ES-I3 (cell line): ENCODE data around the gene ATN1.

ENCODE experiments used
- H3K36me3 ChIP-seq: 2 replicates; pipeline ENCODE4 v1.6.1; 2013; ENCODE audit warnings: mild to moderate bottlenecking, low read length, control low read depth, moderate library complexity; ENCODE audit not compliant: insufficient read depth
- H3K4me1 ChIP-seq: 2 replicates; pipeline ENCODE4 v1.6.1; 2013; ENCODE audit warnings: mild to moderate bottlenecking, control low read depth, low read length; ENCODE audit not compliant: insufficient read depth
- H3K9ac ChIP-seq: 2 replicates; pipeline ENCODE4 v1.6.1; 2013; ENCODE audit warnings: low read depth, mild to moderate bottlenecking, low read length, moderate library complexity
- H3K9me3 ChIP-seq: 2 replicates; pipeline ENCODE4 v1.6.1; 2013; ENCODE audit warnings: mild to moderate bottlenecking, low read length, moderate library complexity; ENCODE audit not compliant: control insufficient read depth, insufficient read depth

Gene ATN1

DNA sequence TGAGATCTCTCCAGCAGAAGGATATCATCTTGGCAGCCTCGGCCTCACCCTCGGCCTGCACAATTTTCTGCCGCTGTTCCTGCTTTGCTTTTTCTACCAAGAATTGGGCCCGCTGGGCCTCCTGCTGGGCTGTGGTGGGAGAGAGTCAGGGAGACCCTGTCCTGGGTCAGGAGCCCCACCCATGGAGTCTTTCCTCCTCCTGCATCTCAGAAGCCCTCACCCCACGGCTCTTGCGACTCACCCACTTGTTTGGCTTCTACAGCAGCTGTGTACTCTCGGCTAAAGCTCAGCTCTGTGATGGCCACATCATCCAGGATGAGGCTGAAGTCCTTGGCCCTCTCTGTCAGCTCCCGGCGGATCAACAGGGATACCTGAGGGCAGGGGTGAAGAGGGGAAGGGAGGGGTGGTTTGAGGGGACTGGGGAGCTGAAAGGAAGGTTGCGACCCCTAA lies 39.9 kb downstream of the ATN1 start:
- peaks cover 29% of the 10 kb centered on the region for H3K36me3 ChIP-seq
- no peaks in the 10 kb centered on the region for H3K9me3 ChIP-seq
- no peak overlapping the region for H3K9ac ChIP-seq
- H3K4me1 ChIP-seq: peaks cover 1% of the 10 kb centered on the region; the same call in 1 of the 2 replicates

DNA sequence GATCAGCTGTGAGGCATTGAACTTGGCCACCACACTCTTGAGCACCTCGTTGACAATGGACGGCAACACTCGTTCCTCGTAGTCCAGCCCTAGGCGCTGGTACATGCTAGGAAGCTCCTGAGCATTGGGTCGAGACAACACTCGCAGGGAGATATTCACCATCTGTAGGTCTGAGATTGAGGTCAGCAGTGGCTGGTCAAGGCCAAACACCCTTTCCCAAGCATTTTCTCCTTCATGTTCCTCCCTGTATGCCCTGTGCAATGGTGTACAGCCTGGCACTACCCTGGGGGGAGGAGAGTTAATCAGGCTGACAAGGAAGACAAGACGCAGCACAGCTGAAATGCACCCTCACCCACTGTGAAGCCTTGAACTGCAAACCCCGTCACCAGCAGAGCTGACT lies 40.7 kb downstream of the ATN1 start:
- no peaks in the 10 kb centered on the region; the same call in 1 of the 2 replicates for H3K4me1 ChIP-seq
- H3K9ac ChIP-seq: no peak overlapping the region
- no peaks in the 10 kb centered on the region for H3K9me3 ChIP-seq
- H3K36me3 ChIP-seq: peaks cover 29% of the 10 kb centered on the region

DNA sequence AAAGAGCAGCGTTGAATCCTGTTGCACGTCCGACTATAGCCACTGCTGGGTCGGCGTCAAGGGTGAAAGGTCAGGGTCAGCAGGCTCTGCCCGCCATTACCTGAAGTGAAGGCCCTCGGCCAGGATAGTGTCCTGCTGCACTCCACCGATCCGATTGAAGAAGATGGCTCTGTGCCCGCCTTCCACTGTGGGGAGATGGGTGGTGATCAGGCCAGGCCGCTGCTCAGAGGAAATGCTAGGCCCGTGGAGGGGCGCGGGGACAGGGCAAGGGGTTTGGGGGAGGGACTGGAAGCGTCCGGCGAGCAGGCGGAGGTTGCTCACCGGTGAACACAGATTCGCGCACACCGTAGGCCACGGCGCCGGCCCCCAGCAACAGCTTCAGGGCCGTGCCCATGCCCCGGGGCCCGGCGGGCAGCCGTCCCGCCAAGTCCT lies 42.4 kb downstream of the ATN1 start:
- Histone ChIP-seq H3K9me3 (no peaks in the 10 kb centered on the region), H3K9ac (peak overlapping the region; percentile 94), H3K36me3 (peaks cover 39% of the 10 kb centered on the region), H3K4me1 (no peaks in the 10 kb centered on the region; the same call in 1 of the 2 replicates)

DNA sequence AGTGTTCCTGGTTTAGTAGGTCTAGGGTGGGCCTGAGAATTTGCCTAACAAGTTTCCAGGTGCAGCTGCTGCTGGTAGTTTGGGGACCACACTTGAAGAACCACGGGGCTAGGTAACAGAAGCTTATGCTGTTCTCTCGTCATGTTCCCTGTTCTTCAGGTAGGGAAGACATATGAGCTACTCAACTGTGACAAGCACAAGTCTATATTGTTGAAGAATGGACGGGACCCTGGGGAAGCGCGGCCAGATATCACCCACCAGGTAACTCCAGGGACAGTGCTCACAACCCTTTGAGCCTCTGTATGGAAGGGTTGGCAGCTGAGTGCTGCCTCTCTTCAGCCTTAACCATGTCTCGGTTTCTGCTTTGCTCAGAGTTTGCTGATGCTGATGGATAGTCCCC lies 46.4 kb downstream of the ATN1 start:
- H3K9ac ChIP-seq: no peak overlapping the region
- H3K4me1 ChIP-seq: no peaks in the 10 kb centered on the region; the same call in 1 of the 2 replicates
- H3K9me3 ChIP-seq: no peaks in the 10 kb centered on the region
- H3K36me3 ChIP-seq: peaks cover 27% of the 10 kb centered on the region

DNA sequence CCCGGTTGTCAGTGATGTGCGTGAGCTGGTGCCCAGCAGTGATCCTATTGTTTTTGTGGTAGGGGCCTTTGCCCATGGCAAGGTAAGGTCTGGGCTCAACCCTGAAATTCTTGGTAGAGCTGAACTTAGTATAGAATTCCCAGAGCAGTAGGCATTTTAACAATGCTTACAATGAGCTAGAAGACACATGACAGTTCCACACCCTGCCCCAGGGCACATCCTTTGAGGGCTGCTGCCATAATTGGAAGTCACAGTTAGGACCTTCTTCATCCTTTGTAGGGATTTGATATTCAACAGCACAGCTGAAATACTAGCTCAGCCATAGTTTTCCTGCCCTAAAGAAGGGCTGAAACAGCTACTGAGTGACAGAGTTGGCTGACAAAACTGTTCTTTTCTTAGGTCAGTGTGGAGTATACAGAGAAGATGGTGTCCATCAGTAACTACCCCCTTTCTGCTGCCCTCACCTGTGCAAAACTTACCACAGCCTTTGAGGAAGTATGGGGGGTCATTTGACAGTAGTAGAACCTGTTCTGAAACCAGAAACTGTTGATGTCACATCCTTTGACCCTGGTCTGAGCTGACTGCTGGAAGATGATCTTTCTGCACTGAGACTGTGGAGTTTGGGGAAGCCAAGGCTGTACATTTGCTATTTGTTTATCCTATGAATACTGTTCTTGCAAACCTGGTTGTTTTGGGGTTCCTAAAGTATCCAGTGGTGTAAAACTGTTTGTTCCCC lies 47.7 kb downstream of the ATN1 start:
- H3K9ac ChIP-seq: no peak overlapping the region

DNA sequence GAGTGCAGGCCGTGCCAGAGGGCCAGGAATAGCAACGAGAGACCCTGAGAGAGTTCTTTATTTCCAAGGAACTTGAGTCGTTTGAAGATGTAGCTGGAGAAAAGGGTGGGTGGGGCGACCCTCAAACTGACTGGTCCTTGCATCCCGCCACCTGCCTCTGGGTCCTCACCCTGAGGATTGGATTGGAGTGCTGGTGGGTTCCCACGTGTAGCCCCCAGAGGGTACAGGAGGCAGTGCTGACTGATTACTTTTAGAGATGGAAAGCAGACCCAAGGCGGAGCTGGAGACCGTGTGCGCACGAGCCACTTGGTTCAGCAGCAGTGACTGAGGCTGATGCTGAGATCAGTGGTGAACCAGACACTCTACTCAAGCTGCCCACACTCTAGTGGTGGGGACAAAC lies 49.9 kb downstream of the ATN1 start:
- H3K9ac ChIP-seq: no peak overlapping the region
- no peaks in the 10 kb centered on the region for H3K4me1 ChIP-seq
- H3K9me3 ChIP-seq: no peaks in the 10 kb centered on the region
- H3K36me3 ChIP-seq: peaks cover 34% of the 10 kb centered on the region

More for the DNA sequence above, 47.7 kb downstream of the ATN1 start:
- Histone ChIP-seq H3K4me1 (no peaks in the 10 kb centered on the region), H3K36me3 (peaks cover 26% of the 10 kb centered on the region), H3K9me3 (no peaks in the 10 kb centered on the region)

DNA sequence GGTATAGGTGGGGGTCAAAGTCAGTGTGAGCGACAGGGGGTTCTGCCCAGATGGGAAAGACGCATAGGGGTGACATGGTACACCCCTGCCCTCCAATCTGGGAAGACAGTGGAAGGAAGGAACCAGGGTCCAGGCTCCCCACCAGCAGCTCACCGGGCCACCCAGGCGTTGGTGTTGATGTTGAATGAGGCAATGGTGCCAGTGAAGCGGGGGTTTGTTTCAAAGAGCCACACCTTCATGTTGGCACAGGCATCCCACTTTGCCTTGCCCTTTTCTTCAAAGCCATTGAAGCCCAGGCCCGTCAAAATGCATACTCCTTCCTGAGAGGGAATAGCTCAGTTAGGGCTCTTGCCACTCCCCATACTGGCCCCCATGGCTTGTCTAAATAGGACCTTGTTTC lies 50.4 kb downstream of the ATN1 start:
- Histone ChIP-seq H3K9me3 (no peaks in the 10 kb centered on the region), H3K4me1 (no peaks in the 10 kb centered on the region), H3K36me3 (peaks cover 34% of the 10 kb centered on the region)

DNA sequence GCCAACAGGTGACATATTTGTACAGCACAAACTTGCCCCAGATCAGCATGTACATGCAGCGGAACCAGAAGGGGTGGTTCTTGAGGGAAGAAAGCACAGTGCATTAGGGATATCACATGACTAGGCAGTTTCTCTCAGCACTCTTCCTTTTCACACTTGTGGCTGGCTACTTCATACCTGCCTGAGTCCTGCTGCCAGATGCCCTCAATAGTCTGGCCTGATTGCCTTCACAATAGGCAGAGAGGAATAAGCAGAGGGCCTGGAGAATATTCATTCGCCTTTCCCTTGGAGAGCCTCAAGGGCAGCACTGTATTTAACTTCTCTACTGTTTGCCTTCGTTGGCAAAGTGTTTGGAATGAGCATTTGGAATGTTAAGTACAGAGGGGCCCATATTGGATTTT lies 50.9 kb downstream of the ATN1 start:
- Histone ChIP-seq H3K9me3 (no peaks in the 10 kb centered on the region), H3K36me3 (peaks cover 34% of the 10 kb centered on the region), H3K9ac (no peak overlapping the region), H3K4me1 (no peaks in the 10 kb centered on the region)

More for the DNA sequence above, 50.4 kb downstream of the ATN1 start:
- no peak overlapping the region for H3K9ac ChIP-seq

DNA sequence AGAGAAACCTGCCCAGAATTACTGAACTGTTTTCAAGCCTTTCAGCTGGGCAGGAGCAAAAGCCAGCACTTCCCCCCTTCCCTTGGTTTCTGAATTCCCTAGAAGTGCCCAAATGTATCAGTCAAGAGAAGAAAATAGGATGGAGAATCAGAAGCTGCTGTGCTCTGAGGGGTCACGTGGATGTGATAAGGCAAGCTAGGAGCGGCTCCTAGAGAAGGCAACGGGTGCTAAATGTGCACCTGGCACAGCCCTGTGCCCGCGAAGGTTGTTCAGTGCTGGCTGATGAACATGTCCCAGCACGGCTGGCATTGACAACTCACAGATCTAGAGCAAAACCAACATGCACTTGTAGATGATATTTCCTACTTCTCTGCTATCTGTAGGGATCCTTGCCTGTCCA lies 51.3 kb downstream of the ATN1 start:
- Histone ChIP-seq H3K4me1 (no peaks in the 10 kb centered on the region), H3K36me3 (peaks cover 34% of the 10 kb centered on the region), H3K9me3 (no peaks in the 10 kb centered on the region), H3K9ac (no peak overlapping the region)

DNA sequence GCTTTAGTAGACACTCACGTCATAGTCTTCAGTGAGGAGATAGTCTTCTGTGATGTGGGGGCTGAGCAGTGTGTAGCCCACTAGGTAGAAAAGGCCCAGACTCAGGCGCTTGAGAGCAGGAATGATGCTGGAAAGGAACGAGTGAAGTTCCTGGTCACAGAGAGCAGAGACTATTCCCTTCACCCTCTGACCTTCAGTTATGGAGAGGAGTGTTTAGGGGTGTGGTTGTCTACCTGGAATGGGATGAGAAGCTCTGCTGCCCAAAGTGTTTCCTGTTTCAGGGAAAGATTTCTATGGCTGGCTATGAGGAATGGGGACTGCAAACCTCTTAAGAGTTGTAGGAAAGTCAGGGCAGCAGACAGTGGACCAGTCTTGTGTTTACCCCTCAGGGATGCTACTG lies 51.7 kb downstream of the ATN1 start:
- H3K36me3 ChIP-seq: peaks cover 30% of the 10 kb centered on the region
- no peaks in the 10 kb centered on the region for H3K9me3 ChIP-seq
- no peak overlapping the region for H3K9ac ChIP-seq
- H3K4me1 ChIP-seq: no peaks in the 10 kb centered on the region

DNA sequence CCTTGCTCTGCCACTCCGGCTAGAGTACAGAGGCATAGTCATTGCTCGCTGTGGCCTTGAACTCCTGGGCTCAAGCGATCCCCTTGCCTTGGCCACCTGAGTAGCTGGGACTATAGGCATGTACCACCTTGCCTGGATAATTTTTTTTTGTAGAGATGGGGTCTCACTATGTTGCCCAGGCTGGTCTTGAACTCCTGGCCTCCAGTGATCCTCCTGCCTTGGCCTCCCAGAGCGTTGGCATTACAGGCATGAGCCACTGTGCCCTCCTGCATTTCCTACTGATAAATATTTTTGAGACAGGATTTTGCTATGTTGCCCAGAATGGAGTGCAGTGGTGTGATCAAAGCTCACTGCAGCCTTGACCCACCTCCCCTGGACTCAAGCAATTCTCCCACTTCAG lies 52.3 kb downstream of the ATN1 start:
- no peak overlapping the region for H3K9ac ChIP-seq
- peaks cover 24% of the 10 kb centered on the region for H3K36me3 ChIP-seq
- no peaks in the 10 kb centered on the region for H3K4me1 ChIP-seq

DNA sequence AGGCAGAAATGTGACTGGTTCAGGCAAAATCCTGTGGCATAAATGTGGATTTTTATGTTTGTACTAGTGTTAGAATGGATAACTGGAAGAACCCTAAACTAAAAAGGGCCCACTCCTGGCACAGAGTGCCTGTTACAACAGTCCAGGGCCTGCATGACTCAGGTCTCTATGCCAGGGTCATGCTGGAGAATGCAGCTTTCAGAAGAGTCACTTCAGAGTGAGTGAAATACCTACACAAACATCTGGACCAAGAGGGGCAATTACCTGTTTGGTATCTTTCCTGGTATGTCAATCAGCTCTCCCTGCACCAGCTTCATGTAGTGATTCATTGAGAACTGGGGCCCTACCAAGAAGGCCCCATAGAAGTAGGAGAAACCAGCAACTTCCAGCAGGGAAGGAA lies 53.0 kb downstream of the ATN1 start:
- H3K9me3 ChIP-seq: no peaks in the 10 kb centered on the region
- H3K4me1 ChIP-seq: no peaks in the 10 kb centered on the region
- peaks cover 17% of the 10 kb centered on the region for H3K36me3 ChIP-seq
- no peak overlapping the region for H3K9ac ChIP-seq

More for the DNA sequence above, 52.3 kb downstream of the ATN1 start:
- no peaks in the 10 kb centered on the region for H3K9me3 ChIP-seq

DNA sequence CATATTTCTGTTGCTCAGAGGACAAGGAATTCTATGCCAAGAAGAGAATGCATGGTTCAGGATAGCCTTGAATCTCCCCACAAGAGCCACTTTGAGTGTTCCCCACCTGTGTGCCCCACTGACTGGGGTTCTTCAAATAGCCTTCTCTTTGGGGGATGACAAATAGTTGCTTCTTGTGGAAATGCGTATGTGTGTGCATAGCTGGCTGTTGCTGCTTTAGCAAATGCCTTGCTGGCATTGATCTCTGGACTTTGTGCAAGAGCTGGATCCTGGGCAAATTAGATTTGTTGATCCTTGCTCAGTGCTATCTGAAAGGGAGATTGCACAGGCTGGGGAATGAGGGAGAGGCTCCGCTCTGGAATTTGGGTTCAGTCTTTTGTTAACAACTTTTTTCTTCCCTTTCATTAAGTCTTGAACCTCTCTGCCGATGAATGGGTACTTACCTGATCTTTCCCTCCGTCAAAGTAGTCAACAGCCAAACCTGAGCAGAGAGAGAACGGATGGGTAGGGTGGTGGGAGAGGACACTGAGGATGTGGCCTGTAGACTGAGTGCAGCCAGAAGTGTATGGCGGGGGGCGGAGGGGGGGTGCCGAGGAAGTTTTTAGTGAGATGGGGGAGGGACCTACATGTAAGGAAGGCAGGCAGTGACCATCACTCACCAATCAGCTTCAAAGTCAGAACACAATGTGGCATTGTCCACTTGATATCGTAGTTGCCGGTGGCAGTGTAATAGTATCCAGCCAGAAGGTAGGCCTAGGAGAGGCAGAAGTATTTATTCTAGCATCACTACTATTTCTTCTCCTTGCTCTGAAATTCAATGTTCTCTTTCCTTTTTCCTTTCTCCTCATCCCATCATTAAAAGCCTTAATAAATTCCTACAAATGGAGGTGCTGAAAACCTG lies 53.6 kb downstream of the ATN1 start:
- peaks cover 15% of the 10 kb centered on the region for H3K36me3 ChIP-seq

DNA sequence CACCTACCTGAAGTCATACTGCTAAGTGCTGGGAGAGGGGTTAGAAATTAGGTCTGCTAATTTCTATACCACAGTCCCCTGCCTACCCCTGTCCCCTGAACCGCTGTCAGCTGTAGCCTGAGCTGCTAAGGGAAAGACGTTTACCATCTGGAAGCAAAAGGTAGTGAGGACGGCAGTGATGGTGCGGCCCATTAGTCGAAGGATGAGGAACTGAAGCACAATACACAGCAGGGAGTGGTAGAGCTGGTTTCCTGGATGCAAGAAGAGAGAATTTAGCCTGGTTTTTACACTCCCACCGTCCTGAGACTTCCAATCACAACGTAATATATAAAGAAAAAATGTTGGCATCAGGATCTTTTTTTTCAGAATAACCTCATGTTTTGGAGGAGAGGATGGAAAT lies 54.8 kb downstream of the ATN1 start:
- Histone ChIP-seq H3K9me3 (no peaks in the 10 kb centered on the region), H3K9ac (no peak overlapping the region), H3K36me3 (peaks cover 9% of the 10 kb centered on the region), H3K4me1 (no peaks in the 10 kb centered on the region)

More for the DNA sequence above, 53.6 kb downstream of the ATN1 start:
- H3K9ac ChIP-seq: no peak overlapping the region
- no peaks in the 10 kb centered on the region for H3K9me3 ChIP-seq
- no peaks in the 10 kb centered on the region for H3K4me1 ChIP-seq
